Neuronal stem cell (in vitro differentiated cells): ENCODE results near the gene FMO4.
A peak's percentile ranks its signal among the peaks of the same experiment; 100 is the strongest.
"Not testable (repeated sequence)": the region's sequence is repeated elsewhere in the genome, so short reads cannot be mapped to it uniquely, and the experiment has no call there.

Experiments
- DNase-seq: peaks from one replicate; pipeline ENCODE4 v3.0.0-alpha.2; 2013; ENCODE audit warnings: low spot score
- H2AFZ ChIP-seq: one replicate; pipeline ENCODE4 v1.6.1; 2013; ENCODE audit warnings: mild to moderate bottlenecking, low read length, inconsistent platforms
- H2AK5ac ChIP-seq: 2 replicates; pipeline ENCODE4 v1.6.1; 2013; ENCODE audit warnings: low read depth, mild to moderate bottlenecking, inconsistent platforms, low read length, moderate library complexity, mixed read lengths
- H2BK120ac ChIP-seq: 2 replicates; pipeline ENCODE4 v1.6.1; 2013; ENCODE audit warnings: low read depth, mild to moderate bottlenecking, inconsistent platforms, low read length, moderate library complexity, mixed read lengths
- H2BK12ac ChIP-seq: one replicate; pipeline ENCODE4 v1.6.1; 2013; ENCODE audit warnings: low read length, inconsistent platforms
- H2BK15ac ChIP-seq: 2 replicates; pipeline ENCODE4 v1.6.1; 2013; ENCODE audit warnings: mild to moderate bottlenecking, low read length, inconsistent platforms, mixed read lengths
- H2BK5ac ChIP-seq: one replicate; pipeline ENCODE4 v1.6.1; 2013; ENCODE audit warnings: inconsistent platforms, mild to moderate bottlenecking, low read length, moderate library complexity
- H3K14ac ChIP-seq: one replicate; pipeline ENCODE4 v1.6.1; 2013; ENCODE audit warnings: low read length, inconsistent platforms
- H3K18ac ChIP-seq: 2 replicates; pipeline ENCODE4 v1.6.1; 2013; ENCODE audit warnings: low read length, inconsistent platforms
- H3K23ac ChIP-seq: 2 replicates; pipeline ENCODE4 v1.6.1; 2013; ENCODE audit warnings: low read depth, mild to moderate bottlenecking, mixed read lengths, low read length, inconsistent platforms; ENCODE audit not compliant: poor library complexity
- H3K27ac ChIP-seq: replicated peaks from 3 replicates; pipeline ENCODE4 v1.5.1; 2013; ENCODE audit warnings: low read length, inconsistent platforms
- H3K27me3 ChIP-seq, 3 experiments: 2 replicates each; pipeline ENCODE4 v1.6.1; 2013; ENCODE audit warnings: low read length in 3 of 3, mild to moderate bottlenecking in 2 of 3, inconsistent platforms in 1 of 3, low read depth in 1 of 3, mixed read lengths in 1 of 3, moderate library complexity in 1 of 3; ENCODE audit not compliant: control insufficient read depth in 3 of 3, insufficient read depth in 3 of 3
- H3K36me3 ChIP-seq, 2 donors: replicated peaks in 1 of 2; 2 replicates each; pipeline ENCODE4 v1.6.1; 2013; ENCODE audit warnings: low read length in 2 of 2; ENCODE audit not compliant: control insufficient read depth in 2 of 2, insufficient read depth in 2 of 2
- H3K4ac ChIP-seq: 2 replicates; pipeline ENCODE4 v1.6.1; 2013; ENCODE audit warnings: inconsistent platforms, mild to moderate bottlenecking, low read length, moderate library complexity
- H3K4me1 ChIP-seq, 2 donors: 1 replicate in 1 of 2; 2 replicates in 1 of 2; pipeline ENCODE4 v1.6.1; 2013; ENCODE audit warnings: low read length in 2 of 2, low read depth in 1 of 2; ENCODE audit not compliant: control insufficient read depth in 2 of 2, insufficient read depth in 1 of 2
- H3K4me2 ChIP-seq: one replicate; pipeline ENCODE4 v1.6.1; 2013; ENCODE audit warnings: mild to moderate bottlenecking, low read length, inconsistent platforms; ENCODE audit not compliant: insufficient read depth, poor library complexity, severe bottlenecking
- H3K4me3 ChIP-seq, 2 donors: 2 replicates each; pipeline ENCODE4 v1.5.1; 2013; ENCODE audit warnings: low read length in 2 of 2, mild to moderate bottlenecking in 2 of 2, inconsistent platforms in 1 of 2, moderate library complexity in 1 of 2
- H3K79me1 ChIP-seq: one replicate; pipeline ENCODE4 v1.6.1; 2013; ENCODE audit warnings: low read depth, mild to moderate bottlenecking, inconsistent platforms, low read length, moderate library complexity
- H3K9ac ChIP-seq: one replicate; pipeline ENCODE4 v1.6.1; 2013; ENCODE audit warnings: mild to moderate bottlenecking, low read depth, low read length, inconsistent platforms; ENCODE audit not compliant: poor library complexity
- H3K9me3 ChIP-seq, 2 donors: replicated peaks in 1 of 2; 2 replicates each; pipeline versions ENCODE3 to v1.6.1; 2013; ENCODE audit warnings: low read length in 2 of 2, mild to moderate bottlenecking in 2 of 2, inconsistent platforms in 1 of 2, low read depth in 1 of 2, mixed read lengths in 1 of 2, moderate library complexity in 1 of 2; ENCODE audit not compliant: control insufficient read depth in 2 of 2, insufficient read depth in 1 of 2
- H4K8ac ChIP-seq: one replicate; pipeline ENCODE4 v1.6.1; 2013; ENCODE audit warnings: low read depth, mild to moderate bottlenecking, inconsistent platforms, low read length, moderate library complexity
- H4K91ac ChIP-seq: one replicate; pipeline ENCODE4 v1.6.1; 2013; ENCODE audit warnings: low read length, low read depth, mild to moderate bottlenecking, inconsistent platforms; ENCODE audit not compliant: poor library complexity
- WGBS, 2 donors: extraction: QIAGEN DNeasy Blood & Tissue Kit; methylation state at CpG; one replicate each; pipeline ENCODE4 v1.1.7; 2013; ENCODE audit warnings: missing lambda C conversion rate in 2 of 2, mixed read lengths in 1 of 2; ENCODE audit not compliant: insufficient read length in 2 of 2, insufficient replicate concordance in 1 of 2; ENCODE audit errors: extremely low coverage in 2 of 2; 5-methylcytosine and 5-hydroxymethylcytosine counted together

FMO4 gene

GRCh38 chr1:171373357-171374122, 59.6 kb downstream of the FMO4 start:
- H2BK120ac ChIP-seq, H3K9ac ChIP-seq, H3K4me3 ChIP-seq, H2BK12ac ChIP-seq, H3K14ac ChIP-seq, H3K79me1 ChIP-seq, H2BK15ac ChIP-seq, H3K27ac ChIP-seq, H3K18ac ChIP-seq, H4K8ac ChIP-seq, H4K91ac ChIP-seq, H3K23ac ChIP-seq, H2BK5ac ChIP-seq, H3K4me2 ChIP-seq, H3K4ac ChIP-seq, H3K9me3 ChIP-seq, H3K27me3 ChIP-seq, H3K4me1 ChIP-seq, H3K36me3 ChIP-seq, DNase-seq, H2AK5ac ChIP-seq: not testable (repeated sequence)
- no CpG with 5 or more reads among the region's 32 CpGs for WGBS, 2 donors
- H2AFZ ChIP-seq: peak overlapping the region; percentile 60

DNA sequence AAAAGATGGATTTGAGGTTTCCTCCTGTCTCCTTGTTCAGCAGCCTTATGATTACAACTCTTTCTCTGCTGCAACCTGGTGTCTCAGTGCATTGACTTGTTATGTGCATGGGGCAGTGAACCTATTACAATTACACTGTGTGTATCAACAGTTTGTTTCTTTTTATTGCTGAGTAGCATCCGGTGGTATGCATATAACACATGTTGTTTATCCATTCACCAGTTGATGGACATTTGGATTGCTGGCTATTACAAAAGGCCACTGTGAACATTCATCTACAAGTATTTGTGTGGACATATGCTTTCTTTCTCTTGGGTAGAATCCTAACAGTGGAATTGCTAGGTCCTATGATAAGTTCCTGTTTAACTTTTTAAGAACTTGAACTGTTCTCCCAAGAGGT, 65.9 kb downstream of the FMO4 start:
- Histone ChIP-seq H3K27me3 (no peaks in the 10 kb centered on the region), H3K4me2 (no peak overlapping the region), H3K18ac (no peak overlapping the region), H2BK15ac (no peak overlapping the region), H3K4me1 (no peaks in the 10 kb centered on the region), H3K14ac (no peak overlapping the region), H2BK12ac (no peak overlapping the region), H4K8ac (no peak overlapping the region), H2AFZ (no peak overlapping the region), H2AK5ac (no peak overlapping the region), H3K9ac (no peak overlapping the region), H3K27ac (no peak overlapping the region), H3K4ac (no peak overlapping the region), H2BK120ac (no peak overlapping the region), H3K9me3 (peaks cover 0 to 2% of the 10 kb centered on the region in 2 donors), H2BK5ac (no peak overlapping the region), H3K79me1 (no peaks in the 10 kb centered on the region), H3K36me3 (no peaks in the 10 kb centered on the region), H3K23ac (no peak overlapping the region), H4K91ac (no peak overlapping the region), H3K4me3 (no peak overlapping the region)
- DNase-seq: no peak
- WGBS, 2 donors: no CpG with 5 or more reads among the region's 1 CpG

- Histone ChIP-seq H3K4me3 (no peak overlapping the region), H2AK5ac (no peak overlapping the region), H4K91ac (no peak overlapping the region), H3K27me3 (no peaks in the 10 kb centered on the region), H3K9ac (no peak overlapping the region), H2BK120ac (peak overlapping the region; percentile 72), H3K4ac (no peak overlapping the region), H3K9me3 (peaks cover 0 to 2% of the 10 kb centered on the region in 2 donors), H3K79me1 (no peaks in the 10 kb centered on the region), H4K8ac (no peak overlapping the region), H2AFZ (no peak overlapping the region), H3K4me2 (no peak overlapping the region), H2BK12ac (peak overlapping the region; percentile 41), H2BK15ac (peak overlapping the region; percentile 89), H3K23ac (peak overlapping the region; percentile 31), H3K14ac (no peak overlapping the region), H3K36me3 (no peaks in the 10 kb centered on the region), H3K4me1 (no peaks in the 10 kb centered on the region), H3K27ac (no peak overlapping the region), H3K18ac (no peak overlapping the region), H2BK5ac (no peak overlapping the region)
- no CpG with 5 or more reads among the region's 11 CpGs for whole genome bisulfite sequencing, 2 donors
- DNase-seq: no peak
Observed at GRCh38 chr1:171381866-171382210, 67.9 kb downstream of the FMO4 start.

GRCh38 chr1:171384496-171384895, 70.5 kb downstream of the FMO4 start:
- H3K9ac ChIP-seq: no peak overlapping the region
- H3K9me3 ChIP-seq: peaks cover 0 to 2% of the 10 kb centered on the region in 2 donors
- H3K27me3 ChIP-seq: no peaks in the 10 kb centered on the region
- no peak for DNase-seq
- H2BK15ac ChIP-seq: no peak overlapping the region
- H2BK12ac ChIP-seq: no peak overlapping the region
- H2AFZ ChIP-seq: no peak overlapping the region
- H3K36me3 ChIP-seq: no peaks in the 10 kb centered on the region
- no peak overlapping the region for H3K18ac ChIP-seq
- H3K79me1 ChIP-seq: no peaks in the 10 kb centered on the region
- no peak overlapping the region for H3K23ac ChIP-seq
- no peaks in the 10 kb centered on the region for H3K4me1 ChIP-seq
- H2BK5ac ChIP-seq: no peak overlapping the region
- H3K14ac ChIP-seq: no peak overlapping the region
- WGBS, 2 donors: no CpG with 5 or more reads among the region's 2 CpGs
- no peak overlapping the region for H3K27ac ChIP-seq
- no peak overlapping the region for H4K91ac ChIP-seq
- H3K4ac ChIP-seq: no peak overlapping the region
- H3K4me3 ChIP-seq: no peak overlapping the region
- H3K4me2 ChIP-seq: no peak overlapping the region
- no peak overlapping the region for H4K8ac ChIP-seq
- H2AK5ac ChIP-seq: no peak overlapping the region
- H2BK120ac ChIP-seq: no peak overlapping the region
